ENCODE measurements around the gene NINJ1.

NINJ1 gene

DNA sequence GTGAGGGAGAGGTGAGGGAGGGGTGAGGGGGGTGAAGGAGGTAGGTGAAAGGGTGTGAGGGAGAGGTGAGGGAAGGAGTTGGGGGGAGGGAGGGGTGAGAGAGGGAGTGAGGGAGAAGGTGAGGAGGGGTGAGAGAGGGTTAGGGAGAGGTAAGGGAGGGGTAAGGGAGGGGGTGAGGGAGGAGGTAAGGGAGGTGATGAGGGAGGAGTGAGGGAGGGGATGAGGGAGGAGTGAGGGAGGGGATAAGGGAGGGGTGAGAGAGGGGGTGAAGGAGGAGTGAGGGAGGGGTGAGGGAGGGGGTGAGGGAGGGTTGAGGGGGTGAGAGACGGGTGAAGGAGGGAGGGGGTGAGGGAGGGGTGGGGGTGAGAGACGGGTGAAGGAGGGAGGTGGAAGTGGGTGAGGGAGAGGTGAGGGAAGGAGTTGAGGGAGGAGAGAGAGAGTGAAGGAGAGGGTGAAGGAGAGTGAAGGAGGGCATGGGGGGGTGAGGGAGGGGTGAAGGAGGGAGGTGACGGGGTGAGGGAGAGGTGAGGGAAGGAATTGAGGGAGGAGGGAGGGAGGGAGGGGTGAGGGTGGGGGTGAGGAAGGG, 18.5 kb downstream of the NINJ1 start:
- DNase-seq (ENCODE audit: low spot score) = no peak
- in situ Hi-C loops (cut with MboI; ENCODE audit: low sequenced_read_pairs, unreplicated experiment) = no loop called here
- TF ChIP-seq, protein P1, sequence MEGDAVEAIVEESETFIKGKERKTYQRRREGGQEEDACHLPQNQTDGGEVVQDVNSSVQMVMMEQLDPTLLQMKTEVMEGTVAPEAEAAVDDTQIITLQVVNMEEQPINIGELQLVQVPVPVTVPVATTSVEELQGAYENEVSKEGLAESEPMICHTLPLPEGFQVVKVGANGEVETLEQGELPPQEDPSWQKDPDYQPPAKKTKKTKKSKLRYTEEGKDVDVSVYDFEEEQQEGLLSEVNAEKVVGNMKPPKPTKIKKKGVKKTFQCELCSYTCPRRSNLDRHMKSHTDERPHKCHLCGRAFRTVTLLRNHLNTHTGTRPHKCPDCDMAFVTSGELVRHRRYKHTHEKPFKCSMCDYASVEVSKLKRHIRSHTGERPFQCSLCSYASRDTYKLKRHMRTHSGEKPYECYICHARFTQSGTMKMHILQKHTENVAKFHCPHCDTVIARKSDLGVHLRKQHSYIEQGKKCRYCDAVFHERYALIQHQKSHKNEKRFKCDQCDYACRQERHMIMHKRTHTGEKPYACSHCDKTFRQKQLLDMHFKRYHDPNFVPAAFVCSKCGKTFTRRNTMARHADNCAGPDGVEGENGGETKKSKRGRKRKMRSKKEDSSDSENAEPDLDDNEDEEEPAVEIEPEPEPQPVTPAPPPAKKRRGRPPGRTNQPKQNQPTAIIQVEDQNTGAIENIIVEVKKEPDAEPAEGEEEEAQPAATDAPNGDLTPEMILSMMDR (IDR thresholded peaks at IDR 0.05; ENCODE audit: borderline replicate concordance, control extremely low read depth, extremely low read depth, insufficient read depth, missing control alignments) = no peak

DNA sequence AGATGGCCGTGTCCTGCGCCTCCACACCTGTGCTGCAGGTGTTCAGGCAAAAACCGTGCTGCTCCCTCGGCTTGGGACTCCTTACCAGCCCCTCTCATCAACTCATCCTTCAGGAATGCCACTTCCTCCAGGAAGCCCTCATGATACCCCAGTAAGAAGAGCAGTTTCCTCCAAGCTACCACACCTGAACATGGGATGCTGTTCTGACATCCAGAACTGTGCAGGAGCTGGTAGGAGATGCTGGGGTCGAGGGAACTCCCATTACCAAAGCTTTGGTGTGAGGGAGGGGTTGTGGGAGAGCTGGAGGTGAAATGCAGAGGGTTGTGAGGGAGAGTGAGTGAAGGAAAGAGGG, 19.1 kb downstream of the NINJ1 start:
- no peak for DNase-seq (ENCODE audit: low spot score)
- TF ChIP-seq, protein P1 (IDR thresholded peaks at IDR 0.05; ENCODE audit: borderline replicate concordance, control extremely low read depth, extremely low read depth, insufficient read depth, missing control alignments) = no peak

DNA sequence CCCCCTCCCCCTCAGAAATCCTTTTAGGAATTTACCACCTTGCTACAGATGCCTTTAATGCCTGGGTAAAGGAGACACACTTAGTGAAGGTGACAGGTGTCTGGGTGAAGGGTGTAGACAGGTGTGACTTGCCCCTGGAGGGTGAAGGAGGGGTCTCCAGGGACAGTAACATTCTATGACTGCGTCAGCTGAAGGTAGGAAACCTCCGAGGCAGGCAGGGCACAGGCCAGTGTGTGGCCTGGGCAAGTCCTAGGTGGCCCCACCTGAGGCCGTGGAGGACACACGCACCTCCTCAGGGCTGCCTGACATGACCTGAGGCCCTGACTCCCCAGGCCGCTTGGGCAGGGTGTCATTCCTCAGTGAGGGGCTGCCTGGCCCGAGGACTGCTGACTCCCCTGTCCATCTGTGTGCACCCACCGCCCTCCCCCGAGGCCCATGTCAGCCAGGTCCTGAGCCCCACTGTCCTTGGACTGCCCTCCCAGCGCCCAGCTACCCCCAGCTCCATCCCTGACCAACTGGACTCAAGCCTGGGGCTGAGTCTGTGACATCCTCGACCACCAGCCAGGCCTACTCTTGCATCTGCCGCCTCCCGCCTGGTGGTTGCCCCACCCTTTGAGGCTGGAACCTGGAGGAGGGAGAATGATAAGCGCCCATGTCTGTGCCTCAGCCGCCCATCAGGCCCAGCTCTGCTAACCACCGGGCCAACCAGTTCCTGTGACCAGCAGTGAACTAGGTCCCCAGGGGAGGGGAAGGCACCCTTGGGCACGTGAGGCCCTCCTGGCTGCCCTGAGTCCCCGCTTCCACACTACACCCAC, 19.7 kb downstream of the NINJ1 start:
- no peak for DNase-seq (ENCODE audit: low spot score)
- TF ChIP-seq, protein P1 (IDR thresholded peaks at IDR 0.05; ENCODE audit: borderline replicate concordance, control extremely low read depth, extremely low read depth, insufficient read depth, missing control alignments) = no peak
- in situ Hi-C loops (cut with MboI; ENCODE audit: low sequenced_read_pairs, unreplicated experiment) = no loop called here

More for the DNA sequence above, 19.1 kb downstream of the NINJ1 start:
- in situ Hi-C loops (cut with MboI; ENCODE audit: low sequenced_read_pairs, unreplicated experiment) = no loop called here

DNA sequence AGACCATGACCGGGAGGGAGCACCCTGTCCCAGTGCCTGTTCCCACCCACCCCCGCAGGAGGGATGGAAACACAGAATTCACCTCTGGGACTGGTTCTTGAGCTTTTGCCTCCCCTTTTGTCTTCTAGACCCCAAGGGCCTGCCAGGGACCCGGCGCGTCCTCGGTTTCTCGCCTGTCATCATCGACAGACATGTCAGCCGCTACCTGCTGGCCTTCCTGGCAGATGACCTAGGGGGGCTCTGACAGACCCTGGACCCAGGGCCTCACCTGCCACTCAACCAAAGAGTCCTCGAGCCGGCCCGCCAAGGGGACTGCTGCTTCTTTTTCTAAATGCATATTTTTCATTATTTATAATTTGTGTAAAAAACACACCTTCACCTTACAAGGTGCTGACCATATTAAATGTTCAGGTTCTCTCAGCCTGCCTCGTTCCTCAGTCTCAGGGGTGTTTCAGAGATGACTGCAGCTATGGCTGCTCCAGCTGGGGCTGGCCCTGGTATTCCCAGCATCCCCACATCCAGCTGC, 21.1 kb downstream of the NINJ1 start:
- TF ChIP-seq, protein P1 (IDR thresholded peaks at IDR 0.05; ENCODE audit: borderline replicate concordance, control extremely low read depth, extremely low read depth, insufficient read depth, missing control alignments) = no peak
- in situ Hi-C loops (cut with MboI; ENCODE audit: low sequenced_read_pairs, unreplicated experiment) = no loop called here
- DNase-seq (ENCODE audit: low spot score) = no peak

DNA sequence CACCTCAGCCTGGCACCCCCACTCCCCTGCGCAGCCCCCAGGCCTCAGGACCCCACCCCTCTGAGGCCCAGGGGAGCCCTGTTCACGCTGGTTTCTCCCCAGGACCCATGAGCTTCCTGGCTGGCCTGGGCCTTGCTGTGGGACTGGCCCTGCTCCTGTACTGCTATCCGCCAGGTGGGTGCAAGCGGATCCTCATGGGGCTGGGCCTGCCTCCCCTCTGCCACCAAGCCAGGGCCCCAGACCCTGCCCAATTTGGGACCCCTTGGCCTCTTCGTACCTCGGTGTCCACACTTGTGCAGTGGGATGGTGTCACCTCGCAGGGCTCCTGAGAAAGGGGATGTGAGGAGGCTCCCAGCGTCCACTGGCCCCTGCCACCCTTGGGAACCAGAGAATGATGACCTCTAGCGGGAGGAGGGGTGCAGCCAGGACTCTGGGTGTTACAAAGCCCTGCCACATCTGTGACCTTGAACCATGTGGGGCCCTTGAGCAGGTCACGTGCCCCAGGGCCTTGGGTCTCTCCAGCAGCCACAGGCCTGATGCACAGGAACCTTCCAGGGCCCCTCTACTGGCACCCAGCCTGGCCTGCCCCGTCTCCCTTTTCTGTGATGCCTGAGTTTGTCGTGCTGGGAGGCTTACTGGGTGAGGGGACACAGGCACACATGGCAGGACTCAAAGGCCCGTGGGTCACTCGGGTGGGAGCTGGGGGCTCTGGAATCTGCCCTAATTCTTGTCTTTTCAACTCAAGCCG, 21.8 kb downstream of the NINJ1 start:
- no peak for DNase-seq (ENCODE audit: low spot score)
- in situ Hi-C loops (cut with MboI; ENCODE audit: low sequenced_read_pairs, unreplicated experiment) = no loop called here
- TF ChIP-seq, protein P1 (IDR thresholded peaks at IDR 0.05; ENCODE audit: borderline replicate concordance, control extremely low read depth, extremely low read depth, insufficient read depth, missing control alignments) = no peak

DNA sequence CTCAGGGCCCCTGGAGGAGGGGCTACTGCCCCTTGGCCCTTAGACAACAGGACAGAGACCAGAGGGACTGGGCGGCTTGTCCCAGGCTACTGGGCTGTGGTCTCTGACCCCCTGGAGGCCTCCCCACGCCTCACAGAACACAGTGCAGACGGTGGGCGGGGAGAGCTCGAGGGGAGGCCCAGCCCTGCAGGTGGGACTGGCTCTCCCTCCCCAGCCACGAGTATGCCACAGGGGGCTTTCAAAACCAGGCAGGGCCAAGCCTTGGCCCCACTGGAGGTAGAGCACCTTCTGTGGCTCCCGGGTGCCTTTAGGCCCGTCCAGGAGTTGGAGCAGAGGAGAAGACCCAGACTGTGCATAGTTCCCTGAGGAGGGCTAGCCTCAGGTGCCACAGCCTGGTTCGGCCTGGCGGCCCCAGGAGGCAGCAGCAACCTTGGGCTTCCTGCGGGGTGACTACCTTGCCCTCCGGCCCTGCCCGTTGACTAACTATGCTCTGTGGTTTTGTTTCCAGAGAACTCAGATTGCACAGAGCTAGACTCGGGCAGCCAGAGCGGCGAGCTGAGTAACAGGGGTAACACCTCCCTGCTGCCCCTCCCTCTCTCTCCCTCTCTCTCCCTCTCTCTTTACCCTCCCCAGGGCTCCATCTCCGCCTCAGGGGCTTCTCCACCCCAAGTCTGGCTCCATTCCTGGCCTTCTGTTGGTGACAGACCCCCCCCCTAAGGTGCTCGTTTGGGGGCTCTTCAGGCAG, 22.5 kb downstream of the NINJ1 start:
- in situ Hi-C loops (cut with MboI; ENCODE audit: low sequenced_read_pairs, unreplicated experiment) = no loop called here
- no peak for DNase-seq (ENCODE audit: low spot score)
- TF ChIP-seq, protein P1 (IDR thresholded peaks at IDR 0.05; ENCODE audit: borderline replicate concordance, control extremely low read depth, extremely low read depth, insufficient read depth, missing control alignments) = no peak

Data from GM13976 (cell line).